ENCODE results near the gene CCDC24. TPM values are rescaled to one million over a fixed set of nuclear protein-coding genes. Genes with fewer than 3 reads are reported as not detected.

The CCDC24 gene
- polyA plus RNA-seq, 1 experiment = 2.0 TPM

DNA sequence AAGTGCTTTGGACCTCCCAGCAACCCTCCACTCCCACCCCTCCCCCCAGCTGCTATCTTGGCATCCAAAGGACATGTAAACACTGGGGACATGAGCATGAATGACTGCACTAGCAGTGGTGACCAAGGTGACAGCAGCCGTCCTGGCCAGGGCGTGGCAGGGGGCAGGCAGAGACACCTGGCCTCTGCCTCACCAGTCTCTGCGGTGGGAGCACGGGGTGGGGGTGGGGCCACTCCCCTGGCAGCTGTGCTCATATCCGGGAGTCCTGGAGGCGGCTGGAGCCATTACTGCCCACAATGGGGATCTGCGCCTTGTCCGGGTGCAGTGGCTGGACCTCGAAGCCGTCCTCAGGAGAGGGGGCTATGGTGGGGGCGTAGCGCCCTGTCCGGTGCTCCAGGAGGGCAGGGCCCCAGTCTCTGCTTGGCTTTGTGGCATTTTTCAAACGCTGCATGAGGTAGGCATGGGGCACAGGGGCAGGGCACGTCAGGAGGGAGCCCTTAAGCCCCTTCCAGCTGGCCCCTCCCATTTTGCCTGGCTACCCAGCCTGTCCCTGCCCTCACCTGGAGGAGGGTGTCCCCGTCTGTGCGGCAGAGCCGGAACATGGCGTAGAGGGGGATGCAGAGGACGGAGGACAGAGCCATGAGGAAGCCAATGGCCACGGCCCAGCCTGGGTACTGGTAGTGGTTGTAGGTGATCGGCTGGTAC, 6.0 kb downstream of the CCDC24 start:
- CTCF ChIA-PET = interaction anchor here (11.4 kb wide), 1 partner anchor 47 kb away, joined by 197 read pairs; no protein-coding TSS in a partner anchor
- no peaks in the 10 kb centered on the region for H3K27me3 ChIP-seq (ENCODE audit: control insufficient read depth, insufficient read depth, low read length)
- POLR2A ChIA-PET = no interaction called here
- H3K4me3 ChIP-seq (ENCODE audit: low read depth, low read length) = no peak overlapping the region
- H3K36me3 ChIP-seq (ENCODE audit: control insufficient read depth, insufficient read depth, low read length) = peaks cover 26% of the 10 kb centered on the region
- no peak for DNase-seq (ENCODE audit: low read depth)
- TF ChIP-seq, protein P1, sequence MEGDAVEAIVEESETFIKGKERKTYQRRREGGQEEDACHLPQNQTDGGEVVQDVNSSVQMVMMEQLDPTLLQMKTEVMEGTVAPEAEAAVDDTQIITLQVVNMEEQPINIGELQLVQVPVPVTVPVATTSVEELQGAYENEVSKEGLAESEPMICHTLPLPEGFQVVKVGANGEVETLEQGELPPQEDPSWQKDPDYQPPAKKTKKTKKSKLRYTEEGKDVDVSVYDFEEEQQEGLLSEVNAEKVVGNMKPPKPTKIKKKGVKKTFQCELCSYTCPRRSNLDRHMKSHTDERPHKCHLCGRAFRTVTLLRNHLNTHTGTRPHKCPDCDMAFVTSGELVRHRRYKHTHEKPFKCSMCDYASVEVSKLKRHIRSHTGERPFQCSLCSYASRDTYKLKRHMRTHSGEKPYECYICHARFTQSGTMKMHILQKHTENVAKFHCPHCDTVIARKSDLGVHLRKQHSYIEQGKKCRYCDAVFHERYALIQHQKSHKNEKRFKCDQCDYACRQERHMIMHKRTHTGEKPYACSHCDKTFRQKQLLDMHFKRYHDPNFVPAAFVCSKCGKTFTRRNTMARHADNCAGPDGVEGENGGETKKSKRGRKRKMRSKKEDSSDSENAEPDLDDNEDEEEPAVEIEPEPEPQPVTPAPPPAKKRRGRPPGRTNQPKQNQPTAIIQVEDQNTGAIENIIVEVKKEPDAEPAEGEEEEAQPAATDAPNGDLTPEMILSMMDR (IDR thresholded peaks at IDR 0.05; ENCODE audit: insufficient read depth, low read depth, low read length) = no peak

DNA sequence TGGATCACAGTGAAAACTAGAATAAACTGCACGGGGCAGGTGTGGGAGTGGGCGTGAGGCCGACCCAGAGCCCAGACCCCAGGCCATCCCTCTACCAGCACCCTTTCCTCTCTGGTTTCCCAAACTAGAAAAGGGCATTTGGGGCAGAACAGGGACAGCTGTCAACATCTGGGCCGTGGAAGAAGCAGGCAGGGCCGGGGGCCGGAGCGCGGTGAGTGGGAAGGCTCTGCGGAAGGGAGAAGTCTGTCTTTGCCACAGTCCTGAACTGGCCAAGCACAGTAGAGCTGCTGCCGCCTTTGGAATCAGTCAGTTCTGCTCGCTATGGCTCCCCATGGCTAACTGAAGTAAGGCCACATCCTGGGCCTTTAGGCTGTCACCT, 6.6 kb downstream of the CCDC24 start:
- ChIA-PET CTCF (interaction anchor here (11.4 kb wide), 1 partner anchor 47 kb away, joined by 197 read pairs; no protein-coding TSS in a partner anchor), POLR2A (no interaction called here)

DNA sequence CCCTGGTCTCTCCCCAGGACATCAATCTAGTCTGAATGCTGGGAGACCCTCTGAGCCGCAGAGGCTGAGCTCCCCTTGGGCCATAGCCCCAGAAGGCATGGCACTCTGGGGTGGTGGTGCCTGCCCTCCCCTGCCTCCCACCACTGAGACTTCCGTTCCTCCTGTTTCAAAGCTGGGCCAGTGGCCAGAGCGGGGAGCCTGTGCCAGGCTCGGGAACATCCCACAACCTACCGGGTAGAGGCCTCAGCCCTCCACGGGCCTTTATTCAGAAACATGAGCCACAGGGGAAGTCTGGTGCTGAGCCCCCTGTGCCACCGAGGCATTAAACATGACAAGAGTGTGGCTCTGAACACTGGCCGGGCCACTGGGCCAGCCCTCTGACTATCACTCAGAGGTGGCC, 8.1 kb downstream of the CCDC24 start:
- TF ChIP-seq, protein P1 (IDR thresholded peaks at IDR 0.05; ENCODE audit: insufficient read depth, low read depth, low read length) = no peak
- no peak overlapping the region for H3K4me3 ChIP-seq (ENCODE audit: low read depth, low read length)
- no peak for DNase-seq (ENCODE audit: low read depth)
- POLR2A ChIA-PET = no interaction called here
- CTCF ChIA-PET = interaction anchor here (1.4 to 11.4 kb wide), 2 partner anchors 37 to 45 kb away, joined by 3 to 197 read pairs; no protein-coding TSS in a partner anchor
- H3K36me3 ChIP-seq (ENCODE audit: control insufficient read depth, insufficient read depth, low read length) = peaks cover 30% of the 10 kb centered on the region
- no peaks in the 10 kb centered on the region for H3K27me3 ChIP-seq (ENCODE audit: control insufficient read depth, insufficient read depth, low read length)

More for the DNA sequence above, 6.6 kb downstream of the CCDC24 start:
- H3K27me3 ChIP-seq (ENCODE audit: control insufficient read depth, insufficient read depth, low read length) = no peaks in the 10 kb centered on the region
- no peak overlapping the region for H3K4me3 ChIP-seq (ENCODE audit: low read depth, low read length)
- peaks cover 28% of the 10 kb centered on the region for H3K36me3 ChIP-seq (ENCODE audit: control insufficient read depth, insufficient read depth, low read length)
- TF ChIP-seq, protein P1 (IDR thresholded peaks at IDR 0.05; ENCODE audit: insufficient read depth, low read depth, low read length) = no peak
- DNase-seq (ENCODE audit: low read depth) = no peak

DNA sequence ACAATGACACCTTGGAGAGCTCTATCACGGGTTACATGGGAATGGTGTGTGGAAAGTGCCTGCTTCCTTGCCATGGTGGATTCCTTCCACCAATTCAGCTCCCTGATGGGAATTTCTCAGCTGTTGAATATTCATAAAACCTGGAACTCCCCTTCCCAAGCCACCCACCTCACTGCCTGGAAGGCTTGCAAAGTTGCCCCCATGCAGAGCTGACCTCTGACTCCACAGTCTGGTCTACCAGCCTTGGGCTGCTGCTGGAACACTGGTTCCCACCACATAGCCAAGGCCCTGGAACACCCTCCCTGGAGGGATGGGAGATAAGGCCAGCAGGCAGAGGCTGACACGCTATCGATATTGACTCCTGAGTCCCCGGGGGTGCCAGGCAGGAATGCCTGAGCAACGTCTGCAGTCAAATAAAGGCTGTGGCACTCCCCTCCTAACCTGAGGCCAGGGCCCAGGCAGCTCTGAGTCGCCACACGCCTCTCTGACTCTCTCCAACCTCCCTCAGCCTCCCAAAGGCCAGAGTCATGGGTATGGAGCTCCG, 8.8 kb downstream of the CCDC24 start:
- no peak overlapping the region for H3K4me3 ChIP-seq (ENCODE audit: low read depth, low read length)
- ChIA-PET CTCF (interaction anchor here (1.2 to 11.4 kb wide), 3 partner anchors 8 to 44 kb away, joined by 3 to 197 read pairs (median 3); no protein-coding TSS in a partner anchor), POLR2A (no interaction called here)
- no peak for DNase-seq (ENCODE audit: low read depth)
- H3K36me3 ChIP-seq (ENCODE audit: control insufficient read depth, insufficient read depth, low read length) = peaks cover 31% of the 10 kb centered on the region
- no peaks in the 10 kb centered on the region for H3K27me3 ChIP-seq (ENCODE audit: control insufficient read depth, insufficient read depth, low read length)
- TF ChIP-seq, protein P1 (IDR thresholded peaks at IDR 0.05; ENCODE audit: insufficient read depth, low read depth, low read length) = no peak

DNA sequence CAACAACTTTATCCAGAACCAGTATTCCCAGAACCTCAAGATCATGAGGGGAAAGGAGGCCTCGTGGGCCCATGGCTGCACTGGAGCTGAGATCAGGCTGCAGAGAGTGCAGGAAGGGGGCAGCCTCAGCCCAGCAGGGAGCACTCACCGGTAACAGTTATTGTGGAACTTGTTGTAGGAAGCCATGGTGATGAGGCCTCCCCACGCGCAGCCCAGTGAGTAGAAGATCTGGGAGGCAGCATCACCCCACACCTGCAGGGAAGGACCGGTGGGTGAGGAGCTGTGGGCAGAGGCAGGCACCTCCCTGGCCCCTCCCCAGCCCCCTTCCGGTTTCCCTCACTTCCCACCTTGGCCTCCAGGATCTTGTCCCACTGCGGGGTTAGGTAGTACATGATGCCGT, 10.8 kb downstream of the CCDC24 start:
- TF ChIP-seq, protein P1 (IDR thresholded peaks at IDR 0.05; ENCODE audit: insufficient read depth, low read depth, low read length) = no peak
- CTCF ChIA-PET = interaction anchor here (0.7 to 11.4 kb wide), 3 partner anchors 33 to 296 kb away, joined by 4 to 197 read pairs (median 96); no protein-coding TSS in a partner anchor
- Histone ChIP-seq H3K27me3 (ENCODE audit: control insufficient read depth, insufficient read depth, low read length) (no peaks in the 10 kb centered on the region), H3K4me3 (ENCODE audit: low read depth, low read length) (no peak overlapping the region), H3K36me3 (ENCODE audit: control insufficient read depth, insufficient read depth, low read length) (peaks cover 31% of the 10 kb centered on the region)
- no peak for DNase-seq (ENCODE audit: low read depth)
- POLR2A ChIA-PET = no interaction called here

All from BJ (cell line).